ENCODE data around the gene WBP4. TPM values are rescaled to one million over a fixed set of nuclear protein-coding genes. Genes with fewer than 3 reads are reported as not detected.

WBP4 gene
- total and polyA plus RNA-seq, 9 of the 15 experiments (the other 6 are each of a cell fraction or from before 2014, with no cell fraction given): 5.5 to 12.2 (median 7.9) TPM

DNA sequence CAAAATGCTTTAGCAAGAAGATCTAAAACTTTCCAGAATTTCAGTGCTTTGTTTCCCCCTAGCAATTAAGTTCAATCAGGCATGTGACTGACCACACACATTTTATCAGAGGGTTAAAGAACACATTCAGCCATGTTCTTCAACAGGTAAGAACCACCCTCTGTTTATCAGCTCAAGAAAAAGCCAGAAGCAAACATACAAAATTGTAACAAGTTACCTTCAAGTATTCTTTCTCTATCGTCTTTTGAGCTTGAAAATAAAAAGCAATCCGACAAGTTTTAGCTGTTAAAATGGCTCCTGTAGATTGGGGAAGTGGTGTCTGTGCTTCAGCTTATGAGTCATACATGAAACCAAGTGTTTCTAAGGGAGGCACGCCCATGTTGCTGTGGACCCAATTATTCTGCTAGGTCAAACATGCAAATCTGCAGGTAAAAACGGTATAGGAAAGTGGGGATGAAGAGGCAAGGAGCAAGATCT, 42.3 kb upstream of the WBP4 start, which contains the start of gene ELF1 (continued):
- TF ChIP-seq ZNF79 (CRISPR knock-in tag; IDR thresholded peaks at IDR 0.05; ENCODE audit: low read depth) (no peak), ZBTB49 (CRISPR knock-in tag; IDR thresholded peaks at IDR 0.05; ENCODE audit: borderline replicate concordance) (no peak), TEAD4 (IDR thresholded peaks at IDR 0.05; ENCODE audit: low read length) (peak; percentile 42), TEAD4 (CRISPR knock-in tag; IDR thresholded peaks at IDR 0.05; ENCODE audit: borderline replicate concordance) (no peak), ZNF586 (CRISPR knock-in tag; conservative IDR thresholded peaks at IDR 0.05) (0 out of 2 replicates have a peak, but pooled peaks have one; percentile 40), SMAD4 (CRISPR knock-in tag; conservative IDR thresholded peaks at IDR 0.05) (peak; percentile 59), PTBP1 (IDR thresholded peaks at IDR 0.05; ENCODE audit: low read depth, low read length) (no peak), DMBX1 (CRISPR knock-in tag; IDR thresholded peaks at IDR 0.05; ENCODE audit: borderline replicate concordance) (peak; percentile 54; the same call in 1 of the 2 replicates), BRD9 (IDR thresholded peaks at IDR 0.05; ENCODE audit: low read depth, partially characterized antibody) (peak; percentile 53), MBD2 (IDR thresholded peaks at IDR 0.05; ENCODE audit: borderline replicate concordance, low read depth) (no peak), ZNF165 (CRISPR knock-in tag; IDR thresholded peaks at IDR 0.05; ENCODE audit: borderline replicate concordance) (no peak), ZNF780A (CRISPR knock-in tag; IDR thresholded peaks at IDR 0.05) (no peak), SFPQ (IDR thresholded peaks at IDR 0.05; ENCODE audit: low read depth, low read length) (no peak)
- TF ChIP-seq, protein P1, sequence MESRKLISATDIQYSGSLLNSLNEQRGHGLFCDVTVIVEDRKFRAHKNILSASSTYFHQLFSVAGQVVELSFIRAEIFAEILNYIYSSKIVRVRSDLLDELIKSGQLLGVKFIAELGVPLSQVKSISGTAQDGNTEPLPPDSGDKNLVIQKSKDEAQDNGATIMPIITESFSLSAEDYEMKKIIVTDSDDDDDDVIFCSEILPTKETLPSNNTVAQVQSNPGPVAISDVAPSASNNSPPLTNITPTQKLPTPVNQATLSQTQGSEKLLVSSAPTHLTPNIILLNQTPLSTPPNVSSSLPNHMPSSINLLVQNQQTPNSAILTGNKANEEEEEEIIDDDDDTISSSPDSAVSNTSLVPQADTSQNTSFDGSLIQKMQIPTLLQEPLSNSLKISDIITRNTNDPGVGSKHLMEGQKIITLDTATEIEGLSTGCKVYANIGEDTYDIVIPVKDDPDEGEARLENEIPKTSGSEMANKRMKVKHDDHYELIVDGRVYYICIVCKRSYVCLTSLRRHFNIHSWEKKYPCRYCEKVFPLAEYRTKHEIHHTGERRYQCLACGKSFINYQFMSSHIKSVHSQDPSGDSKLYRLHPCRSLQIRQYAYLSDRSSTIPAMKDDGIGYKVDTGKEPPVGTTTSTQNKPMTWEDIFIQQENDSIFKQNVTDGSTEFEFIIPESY (CRISPR knock-in tag; IDR thresholded peaks at IDR 0.05): no peak

All from K562 (cell line).